HG03342 (cell line): Measurements from ENCODE around the gene FOXK2.

ENCODE experiments used
- ATAC-seq: cut with Tn5 transposase; IDR thresholded peaks from one replicate; pipeline ENCODE4 v1.9.1; 2021; ENCODE audit warnings: mild to moderate bottlenecking, moderate library complexity; ENCODE audit not compliant: unreplicated experiment

Gene FOXK2

DNA sequence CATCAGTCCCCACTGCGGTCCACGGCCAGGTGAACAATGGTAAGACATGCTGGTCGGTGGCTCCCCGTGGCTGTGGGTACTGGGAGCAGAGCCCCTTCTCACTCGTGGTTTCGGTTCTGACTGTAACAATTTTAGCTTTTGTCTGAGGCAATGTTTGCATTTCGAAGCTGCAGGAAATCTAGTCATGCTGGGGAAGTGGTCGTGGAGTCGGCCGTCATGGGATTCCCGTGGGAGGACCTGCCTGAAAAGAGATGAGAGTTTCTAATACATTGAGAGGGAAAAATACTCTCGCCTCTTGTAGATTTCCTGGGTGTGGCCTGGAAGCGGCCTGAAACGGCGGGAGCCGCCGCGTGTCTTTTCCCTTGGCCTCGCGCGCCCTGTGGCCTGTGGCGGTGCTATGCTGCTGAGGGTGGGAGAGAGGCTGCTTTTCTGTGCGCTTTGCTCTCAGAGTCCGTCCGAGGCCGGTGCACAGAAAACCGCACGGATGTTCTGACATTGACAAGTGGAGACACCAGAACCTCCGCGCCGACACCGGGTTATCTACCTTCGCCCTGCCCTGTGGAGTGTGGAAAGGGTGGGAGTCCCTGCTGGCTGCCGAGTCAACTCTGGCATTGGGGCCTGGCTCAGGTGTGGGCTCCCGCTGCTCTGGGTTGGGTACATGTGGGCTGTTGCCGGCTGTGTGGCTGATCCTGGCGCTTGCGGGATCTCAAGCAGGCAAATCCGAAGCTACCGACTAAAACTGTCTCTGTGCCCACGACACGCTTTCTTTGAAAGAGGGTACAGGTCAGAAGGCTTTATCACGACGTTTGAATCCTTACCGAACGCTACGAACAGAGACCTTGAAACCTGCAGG is 67.9 kb downstream of the FOXK2 start:
- ATAC-seq, result no peak

DNA sequence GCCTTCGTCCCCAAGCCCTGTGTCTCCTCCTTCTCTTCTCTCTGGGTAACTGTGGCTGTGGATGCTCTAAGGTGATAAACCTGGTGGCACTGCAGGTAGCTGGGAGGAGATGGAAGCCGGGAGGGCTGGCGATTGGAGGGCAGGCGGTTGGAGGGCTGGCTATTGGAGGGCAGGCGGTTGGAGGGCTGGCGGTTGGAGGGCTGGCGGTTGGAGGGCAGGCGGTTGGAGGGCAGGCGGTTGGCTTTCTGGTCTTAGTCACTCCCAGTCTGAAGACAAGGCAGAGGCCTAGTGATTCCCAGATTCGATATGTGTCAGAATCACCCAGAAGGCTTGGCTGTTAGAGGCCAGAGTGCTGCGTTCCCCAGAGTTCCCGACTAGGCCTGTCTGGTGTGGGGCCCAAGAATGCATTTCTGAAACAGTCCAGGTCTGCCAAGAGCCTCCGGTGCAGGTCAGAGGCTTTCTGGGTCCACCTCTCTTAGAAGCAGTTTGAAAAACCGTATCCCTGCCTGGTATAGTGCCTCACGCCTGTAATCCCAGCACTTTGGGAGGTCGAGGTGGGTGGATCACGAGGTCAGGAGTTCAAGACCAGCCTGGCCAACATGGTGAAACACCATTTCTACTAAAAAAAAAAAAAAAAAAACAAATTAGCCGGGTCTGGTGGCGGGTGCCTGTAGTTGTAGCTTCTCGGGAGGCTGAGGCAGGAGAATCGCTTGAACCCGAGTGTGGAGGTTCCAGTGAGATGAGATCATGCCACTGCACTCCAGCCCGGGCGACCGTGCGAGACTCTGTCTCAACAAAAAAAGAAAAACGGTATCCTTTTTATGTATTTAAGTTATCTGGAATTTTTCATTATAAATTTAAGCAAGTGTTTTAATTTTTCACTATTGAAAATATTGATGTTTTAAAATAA is 69.0 kb downstream of the FOXK2 start:
- ATAC-seq, result no peak

DNA sequence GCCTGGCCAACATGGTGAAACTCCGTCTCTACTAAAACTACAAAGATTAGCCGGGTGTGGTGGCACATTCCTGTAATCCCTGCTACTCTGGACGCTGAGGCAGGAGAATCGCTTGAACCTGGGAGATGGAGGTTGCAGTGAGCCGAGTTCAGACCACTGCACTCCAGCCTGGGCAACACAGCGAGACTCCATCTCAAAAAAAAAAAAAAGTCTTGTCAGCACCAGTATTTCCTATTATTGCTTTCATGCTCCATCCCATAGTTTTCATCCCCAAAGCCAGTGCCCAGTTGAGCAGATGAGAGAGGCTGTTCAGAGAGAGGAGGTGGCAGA is 70.3 kb downstream of the FOXK2 start:
- no peak for ATAC-seq

DNA sequence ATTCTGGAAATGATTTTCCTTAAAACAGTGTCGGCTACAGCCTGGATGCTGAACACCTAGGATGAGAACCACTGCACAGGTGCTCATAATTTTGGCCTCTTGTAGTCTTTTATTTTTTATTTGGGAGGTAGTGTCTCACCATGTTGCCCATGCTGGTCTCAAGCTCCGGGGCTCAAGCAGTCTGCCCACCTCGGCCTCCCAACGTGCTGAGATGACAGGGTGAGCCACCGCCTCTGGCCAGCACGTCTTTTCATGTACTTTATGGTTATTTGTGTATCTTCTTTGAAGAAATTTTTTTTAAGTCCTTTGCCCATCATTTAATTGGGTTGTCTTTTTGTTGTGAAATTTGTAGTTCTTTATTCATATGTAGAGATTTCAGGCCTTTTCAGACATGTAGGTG is 70.7 kb downstream of the FOXK2 start:
- ATAC-seq, result no peak

DNA sequence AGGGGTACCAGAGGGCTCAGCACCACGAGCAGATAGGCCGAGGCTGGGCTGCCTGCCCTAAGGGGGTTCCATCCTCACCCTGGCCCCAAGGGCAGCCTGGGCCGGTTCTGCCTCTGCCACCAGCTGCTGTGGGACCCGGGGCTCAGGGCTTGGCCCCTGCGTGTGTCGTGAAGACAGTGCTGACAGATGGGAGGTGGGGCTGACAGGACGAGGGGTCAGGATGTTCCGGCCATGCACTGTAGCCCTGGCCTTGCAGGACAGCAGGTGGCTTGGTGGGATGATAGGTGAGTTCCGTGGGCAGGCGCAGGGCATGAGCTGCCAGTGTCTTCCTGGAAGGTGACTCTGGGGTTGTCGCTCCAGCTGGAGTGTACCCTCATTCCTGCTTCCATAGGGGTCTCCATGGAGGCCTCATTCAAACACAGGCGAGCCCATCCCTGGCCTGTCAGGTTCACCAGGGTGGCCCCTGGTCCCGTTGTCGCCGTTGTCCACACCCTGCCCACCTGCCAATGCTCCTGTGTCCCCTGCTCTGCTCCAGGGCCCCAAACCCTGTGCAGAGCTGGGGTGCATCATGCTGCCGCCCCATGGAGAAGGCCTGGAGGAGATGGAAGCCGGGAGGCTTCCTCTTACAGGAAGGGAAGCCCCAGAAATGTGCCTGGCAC is 71.5 kb downstream of the FOXK2 start:
- ATAC-seq, result no peak

DNA sequence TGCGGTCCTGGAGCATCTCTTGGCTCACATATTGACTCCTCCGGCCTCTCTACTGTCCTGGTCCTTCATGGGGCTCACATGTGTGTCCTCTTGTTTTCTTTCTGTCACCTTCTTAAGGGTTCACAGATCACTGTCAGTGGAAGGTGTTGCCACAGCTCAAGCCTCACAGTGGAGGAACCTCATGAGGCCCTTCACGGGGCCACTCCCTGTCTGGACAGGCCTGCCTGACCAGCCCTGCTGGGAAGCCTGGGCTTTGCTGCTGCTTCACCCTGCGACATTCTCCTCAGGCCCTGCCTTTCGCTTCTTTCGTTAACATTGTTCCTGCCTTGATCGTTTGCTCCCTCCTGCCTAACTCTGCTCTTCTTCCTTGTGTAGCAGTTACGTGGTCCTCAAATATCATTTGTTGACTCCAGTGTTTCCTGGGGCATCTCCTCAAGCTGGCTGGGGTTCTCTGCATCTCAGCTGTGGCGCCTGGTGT is 72.8 kb downstream of the FOXK2 start:
- no peak for ATAC-seq

DNA sequence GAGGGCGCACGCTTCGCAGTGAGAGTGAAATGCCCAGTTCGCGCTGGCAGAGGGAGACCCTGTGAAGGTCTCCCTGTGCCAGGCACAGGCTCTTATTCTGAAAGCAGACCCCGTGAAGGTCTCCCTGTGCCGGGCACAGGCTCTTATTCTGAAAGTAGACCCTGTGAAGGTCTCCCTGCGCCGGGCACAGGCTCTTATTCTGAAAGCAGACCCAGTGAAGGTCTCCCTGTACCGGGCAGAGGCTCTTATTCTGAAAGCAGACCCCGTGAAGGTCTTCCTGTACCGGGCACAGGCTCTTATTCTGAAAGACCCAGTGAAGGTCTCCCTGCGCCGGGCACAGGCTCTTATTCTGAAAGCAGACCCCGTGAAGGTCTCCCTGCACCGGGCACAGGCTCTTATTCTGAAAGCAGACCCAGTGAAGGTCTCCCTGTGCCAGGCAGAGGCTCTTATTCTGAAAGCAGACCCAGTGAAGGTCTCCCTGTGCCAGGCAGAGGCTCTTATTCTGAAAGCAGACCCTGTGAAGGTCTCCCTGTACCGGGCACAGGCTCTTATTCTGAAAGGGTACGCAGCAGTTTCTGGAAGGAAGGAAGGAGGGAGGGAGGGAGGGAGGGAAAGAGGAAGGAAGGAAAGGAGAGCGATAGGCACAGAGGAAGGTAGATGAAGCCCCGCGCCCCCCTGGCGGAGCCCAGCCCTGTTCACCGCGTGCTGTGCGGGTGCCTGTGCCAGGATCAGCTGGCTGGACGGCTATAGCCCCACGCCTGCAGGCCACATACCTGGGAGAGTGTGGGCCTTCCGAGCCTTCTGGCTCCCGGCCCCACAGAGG is 73.4 kb downstream of the FOXK2 start:
- ATAC-seq, result no peak

DNA sequence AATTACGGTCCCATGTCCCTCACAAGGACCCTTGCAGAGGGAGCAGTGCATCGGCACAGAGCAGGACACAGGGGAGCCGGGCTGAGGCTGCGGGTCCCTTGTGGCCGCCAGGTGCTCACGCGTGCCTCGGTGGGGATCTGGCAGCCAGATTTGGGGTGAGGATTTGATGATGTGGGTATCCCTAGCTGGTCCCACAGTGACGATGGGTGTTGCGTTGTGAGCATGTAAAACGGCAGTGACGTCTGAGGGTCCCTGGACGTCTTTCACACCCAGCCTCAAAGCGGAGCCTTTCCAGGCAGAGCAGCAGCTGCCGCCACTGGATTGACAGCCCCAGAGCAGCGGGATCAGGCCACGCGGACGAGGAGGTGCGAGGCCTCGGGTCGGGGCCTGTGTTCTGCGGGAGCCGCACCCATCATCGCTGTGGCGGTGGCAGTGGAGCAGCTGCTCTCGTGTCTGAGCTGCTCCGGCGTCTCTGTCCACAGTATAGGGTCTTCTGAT is 74.1 kb downstream of the FOXK2 start:
- no peak for ATAC-seq

DNA sequence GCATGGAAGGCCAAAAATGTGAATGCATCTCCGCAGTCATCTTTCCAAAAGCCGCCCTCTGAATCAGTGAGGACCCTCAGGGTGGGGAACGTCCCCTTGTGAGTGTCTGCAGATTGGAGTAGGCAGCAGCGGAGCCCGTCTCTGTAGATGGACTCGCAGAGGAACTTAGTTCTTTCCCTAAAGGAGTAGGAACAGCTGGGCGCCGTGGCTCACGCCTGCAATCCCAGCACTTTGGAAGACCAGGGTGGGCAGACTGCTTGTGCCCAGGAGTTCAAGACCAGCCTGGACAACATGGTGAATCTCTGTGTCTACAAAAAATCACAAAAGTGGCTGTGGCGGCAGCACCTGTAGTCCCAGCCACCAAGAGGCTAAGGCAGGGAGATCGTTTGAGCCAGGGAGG is 75.0 kb downstream of the FOXK2 start:
- ATAC-seq, result no peak

DNA sequence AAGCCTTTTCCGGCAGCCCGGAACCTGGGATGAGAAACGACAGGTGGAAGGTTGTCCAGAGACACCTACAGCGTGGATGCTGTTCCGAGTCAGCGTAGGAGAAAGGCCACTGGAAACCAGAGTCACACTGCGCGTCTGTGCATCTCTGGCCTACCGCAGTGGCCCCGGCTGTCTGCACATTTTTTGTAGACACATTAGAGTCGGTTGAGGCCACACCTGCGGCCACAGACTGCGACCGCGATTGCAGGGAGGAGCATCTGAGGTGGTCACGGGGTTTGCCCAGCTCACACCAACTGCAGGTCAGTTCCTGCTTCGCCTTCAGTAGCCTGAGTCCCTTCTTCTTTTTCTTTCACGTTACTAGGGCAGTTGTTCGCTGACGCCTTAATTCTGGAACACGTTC is 76.4 kb downstream of the FOXK2 start:
- no peak for ATAC-seq

DNA sequence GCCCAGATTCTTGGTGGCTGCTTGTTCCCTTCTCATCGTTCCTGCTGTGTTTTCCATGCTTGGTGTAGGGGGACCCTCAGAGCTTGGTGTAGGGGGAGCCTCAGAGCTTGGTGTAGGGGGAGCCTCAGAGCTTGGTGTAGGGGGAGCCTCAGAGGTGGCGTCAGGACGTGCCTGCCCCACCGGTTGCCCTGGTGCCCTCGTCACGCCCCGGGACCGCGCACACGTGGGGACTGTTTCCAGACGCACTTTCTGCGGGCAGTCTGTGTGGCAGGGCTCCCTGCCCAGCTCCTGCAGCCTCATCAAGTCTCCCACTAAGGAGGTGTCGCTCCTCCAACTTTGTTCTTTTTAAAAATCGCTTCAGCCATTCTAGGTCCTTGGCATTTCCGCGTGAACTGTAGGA is 76.8 kb downstream of the FOXK2 start:
- ATAC-seq, result no peak

DNA sequence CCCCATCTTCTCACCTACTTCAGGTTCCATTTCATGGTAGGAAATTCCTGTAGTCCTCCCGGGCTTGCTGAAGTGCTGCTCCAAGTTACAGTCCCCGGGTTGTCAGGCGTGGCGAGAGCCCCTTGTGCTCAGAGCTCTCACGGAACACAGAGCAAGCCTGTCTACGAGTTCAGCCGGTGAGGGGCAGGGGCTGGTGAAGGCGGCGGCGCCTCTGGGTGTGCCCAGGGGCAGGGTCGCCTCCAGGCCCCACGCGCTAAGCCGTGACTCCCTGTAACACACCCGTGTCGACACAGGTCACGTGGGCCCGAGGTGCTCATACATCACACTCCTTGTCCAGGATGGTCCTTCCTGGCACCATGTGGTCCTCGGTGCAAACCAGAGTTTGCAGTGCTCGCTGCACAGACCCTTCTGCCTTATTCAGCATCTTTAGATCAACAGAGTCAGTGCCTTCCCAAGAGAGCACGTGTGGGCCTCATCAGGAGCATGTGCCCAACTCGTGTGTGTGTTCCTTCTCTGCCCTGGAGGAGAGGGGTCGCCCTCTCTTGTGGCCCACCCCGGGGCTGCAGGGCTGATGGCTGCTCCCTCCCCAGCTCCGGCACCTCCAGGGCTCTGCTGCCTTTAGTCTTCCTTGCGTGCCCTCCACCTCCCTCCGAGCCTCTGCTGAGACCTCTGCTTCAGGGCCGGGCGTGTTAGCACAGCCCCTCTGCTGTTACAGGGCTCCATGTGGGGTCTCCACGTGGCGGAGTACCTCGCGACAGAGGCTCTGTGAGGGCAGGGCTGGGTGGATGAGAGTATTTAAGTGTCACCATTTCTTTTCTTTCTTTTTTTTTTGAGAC is 77.5 kb downstream of the FOXK2 start:
- no peak for ATAC-seq

DNA sequence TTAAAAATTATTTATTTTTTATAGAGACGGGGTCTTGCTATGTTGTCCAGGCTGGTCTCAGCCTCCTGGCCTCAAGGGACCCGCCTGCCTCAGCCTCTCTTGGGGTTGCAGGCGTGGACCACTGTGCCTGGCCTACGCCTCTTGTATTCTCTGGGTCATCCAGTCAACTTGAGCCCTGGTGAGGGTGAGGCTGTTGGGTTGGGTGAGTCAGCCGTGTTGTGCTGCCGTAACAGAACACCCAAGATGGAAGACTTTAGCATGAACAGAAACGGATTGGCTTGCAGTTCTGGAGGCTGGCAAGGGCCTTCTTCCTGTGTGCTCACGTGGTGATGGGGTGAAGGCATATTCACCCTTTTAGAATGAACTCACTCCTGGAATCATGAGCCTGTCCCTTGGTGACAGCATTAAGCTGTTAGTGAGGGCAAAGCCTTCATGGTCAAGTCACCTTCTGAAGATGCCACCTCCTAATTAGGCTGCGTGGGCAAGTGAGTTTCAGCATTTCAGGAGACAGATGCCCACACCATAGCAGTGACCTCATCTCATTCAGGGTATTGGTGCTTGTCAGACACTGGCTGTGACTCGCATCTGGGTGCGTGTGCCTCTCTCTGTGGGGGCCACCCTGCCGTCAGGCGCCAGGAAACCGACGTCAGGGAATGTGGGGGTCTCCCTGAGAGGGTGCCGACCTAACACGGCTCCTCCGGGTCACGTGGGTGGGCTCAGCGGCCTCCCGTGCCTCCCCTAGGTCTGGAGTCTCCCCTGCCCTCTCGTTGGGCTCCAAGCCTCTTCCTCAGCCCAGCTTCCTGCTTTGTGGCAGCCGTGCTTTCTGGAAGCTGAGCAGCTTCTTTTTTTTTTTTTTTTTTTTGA is 79.0 kb downstream of the FOXK2 start:
- ATAC-seq, result no peak

DNA sequence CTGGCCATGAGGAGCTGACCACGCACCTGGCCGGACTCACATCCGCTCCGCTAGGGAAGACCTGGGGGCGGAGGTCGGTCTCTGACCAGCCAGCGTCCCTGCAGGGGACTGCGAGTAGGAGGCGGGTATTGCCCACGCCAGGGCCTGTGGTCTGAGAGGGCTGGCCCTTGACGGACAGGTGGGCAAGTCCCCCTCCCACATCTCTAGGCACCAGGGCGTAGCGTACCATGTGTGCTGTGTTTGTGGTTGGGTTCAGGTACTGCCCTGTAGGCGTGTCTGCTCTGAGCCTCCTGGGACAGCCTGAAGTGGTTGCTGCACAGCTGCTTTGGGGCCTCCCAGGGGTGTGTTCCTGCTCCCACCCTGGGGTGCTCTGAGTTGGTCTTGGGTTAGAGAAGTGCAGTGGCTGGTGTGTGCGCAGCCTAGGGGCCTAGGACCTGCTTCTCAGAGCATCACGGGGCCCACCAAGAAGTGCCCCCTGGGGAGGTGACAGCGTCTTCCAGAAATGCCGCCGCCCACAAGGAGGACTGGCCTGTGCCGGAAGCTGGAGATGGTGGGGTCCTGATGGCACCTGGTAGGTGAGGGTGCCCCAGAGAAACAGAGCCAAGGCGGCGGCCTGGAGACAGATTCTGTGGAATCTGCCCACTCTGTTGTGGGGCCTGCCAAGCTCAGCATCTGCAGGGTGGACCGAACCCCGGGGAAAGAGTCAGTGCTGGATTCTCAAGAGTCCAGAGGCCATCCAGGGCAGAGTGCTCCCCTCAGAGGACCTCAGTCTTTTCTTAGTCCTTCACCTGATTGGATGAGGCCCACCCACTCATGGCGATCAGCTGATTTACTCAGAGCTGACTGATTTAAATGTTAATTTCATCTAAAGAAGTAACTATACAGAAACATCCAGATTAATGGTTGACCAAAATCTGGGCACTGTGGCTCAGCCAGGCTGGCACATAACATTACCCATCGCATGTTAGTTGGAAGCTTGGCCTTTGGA is 80.4 kb downstream of the FOXK2 start:
- ATAC-seq, result no peak

DNA sequence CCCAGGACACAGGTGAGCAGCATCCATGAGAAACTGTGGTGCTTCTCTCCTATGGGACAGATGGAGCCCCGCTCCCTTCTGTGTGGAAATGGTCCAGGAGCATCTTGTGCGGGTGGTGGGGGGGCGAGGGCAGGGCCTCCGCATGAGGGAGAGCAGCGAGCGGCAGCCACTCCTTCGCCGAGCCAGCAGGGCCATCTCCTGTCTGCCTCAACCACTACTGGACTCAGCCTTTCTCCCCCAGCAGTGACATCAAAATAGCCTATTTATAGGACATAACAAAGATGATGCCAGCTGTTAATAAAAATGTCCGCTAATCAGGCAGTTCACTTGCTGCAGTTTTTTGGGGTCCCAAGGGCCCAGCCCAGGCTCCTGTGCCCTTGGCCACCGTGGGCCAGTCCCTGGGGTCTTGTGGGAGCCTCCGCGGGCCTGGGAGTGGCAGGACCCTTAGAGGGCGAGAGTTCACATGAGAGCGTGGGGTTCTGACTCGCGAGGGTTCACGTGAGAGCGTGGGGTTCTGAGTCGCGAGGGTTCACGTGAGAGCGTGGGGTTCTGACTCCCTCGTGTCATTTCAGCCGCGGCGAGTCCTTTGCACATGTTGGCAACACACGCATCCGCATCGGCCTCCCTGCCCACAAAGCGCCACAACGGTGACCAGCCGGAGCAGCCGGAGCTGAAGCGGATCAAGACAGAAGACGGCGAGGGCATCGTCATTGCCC is 81.4 kb downstream of the FOXK2 start:
- no peak for ATAC-seq

DNA sequence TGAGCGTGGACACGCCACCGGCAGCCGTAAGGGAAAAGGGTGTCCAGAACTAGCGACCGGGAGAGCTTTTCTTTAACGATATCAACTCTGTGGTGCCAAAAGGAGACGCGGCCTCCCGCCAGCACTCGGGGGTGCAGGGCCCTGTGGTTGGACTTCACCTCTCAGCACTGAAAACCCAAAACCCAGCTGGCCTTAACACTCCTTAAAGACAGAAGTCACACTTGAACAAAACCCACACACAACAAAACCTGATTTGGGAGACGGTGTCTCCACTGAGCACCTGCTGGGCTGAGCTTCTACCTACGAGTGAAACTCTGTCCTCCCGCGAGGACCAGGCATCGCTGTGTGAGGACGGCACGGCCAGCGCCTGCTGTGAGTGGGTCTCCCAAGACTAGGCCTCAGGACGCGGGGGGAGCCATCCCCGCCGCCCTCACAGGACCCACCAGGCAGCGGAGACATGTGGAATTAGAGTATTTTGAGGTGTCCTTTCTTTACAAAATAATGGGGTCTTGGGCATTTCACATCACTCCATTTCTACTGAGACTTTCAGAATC is 82.0 kb downstream of the FOXK2 start:
- no peak for ATAC-seq
